GM21825 (cell line): Measurements from ENCODE around the gene ING5.
"Not testable (repeated sequence)": the region's sequence is repeated elsewhere in the genome, so short reads cannot be mapped to it uniquely, and the experiment has no call there.

ENCODE experiments used
- ATAC-seq: cut with Tn5 transposase; IDR thresholded peaks from one replicate; pipeline ENCODE4 v1.9.1; 2021; ENCODE audit warnings: mild to moderate bottlenecking, moderate library complexity; ENCODE audit not compliant: unreplicated experiment

Gene ING5

GRCh38 chr2:241703032-241703604 lies 1.3 kb downstream of the ING5 start:
- ATAC-seq, result no peak

- ATAC-seq, result no peak
These were observed 4.7 kb downstream of the ING5 start for GRCh38 chr2:241706537-241706936.

GRCh38 chr2:241708879-241709278 lies 7.0 kb downstream of the ING5 start:
- no peak for ATAC-seq

- ATAC-seq, result no peak
These were observed 17.3 kb downstream of the ING5 start for GRCh38 chr2:241719093-241719492.

DNA sequence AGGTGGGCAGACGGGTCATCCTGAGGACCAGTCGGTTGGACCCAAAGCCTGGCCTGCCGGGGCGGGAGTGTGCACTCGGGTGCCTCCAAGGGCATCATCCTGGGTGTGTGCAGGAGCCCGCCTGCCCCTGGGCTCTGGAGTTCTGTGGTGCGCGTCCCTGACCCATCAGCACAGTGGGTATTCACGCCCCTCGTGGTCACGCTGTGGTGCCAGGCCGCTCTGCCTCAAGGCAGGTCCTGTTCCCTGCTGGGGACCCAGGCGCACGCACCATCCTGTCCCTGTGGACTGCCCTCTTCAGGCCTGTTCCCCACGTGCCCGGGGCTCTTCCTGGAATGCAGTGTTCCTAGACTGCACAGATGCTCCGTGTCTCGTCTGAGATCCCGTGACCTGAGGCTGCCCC lies 18.3 kb downstream of the ING5 start:
- ATAC-seq, result no peak

- no peak for ATAC-seq
These were observed 18.7 kb downstream of the ING5 start for GRCh38 chr2:241720560-241720959.

DNA sequence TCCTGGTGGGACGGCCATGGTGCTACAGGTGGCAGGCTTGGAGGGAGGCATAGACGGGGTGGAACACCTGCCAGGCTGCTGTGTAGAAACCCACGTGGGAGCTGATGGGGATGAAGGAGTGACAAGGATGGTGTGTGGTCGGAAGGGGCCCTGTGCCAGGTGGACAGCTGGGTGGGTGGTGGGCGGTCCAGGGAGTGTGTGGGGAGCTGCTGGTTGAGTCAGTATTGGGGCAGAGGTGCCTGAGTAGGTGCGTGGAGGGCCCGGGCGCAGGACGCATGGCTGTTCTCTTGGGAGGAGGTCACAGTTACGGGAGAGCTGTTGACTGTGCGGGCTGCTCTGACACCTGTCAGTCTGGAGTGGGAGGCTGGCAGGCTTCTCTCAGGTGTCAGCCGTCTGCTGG lies 20.0 kb downstream of the ING5 start:
- no peak for ATAC-seq

- no peak for ATAC-seq
These were observed 21.1 kb downstream of the ING5 start for GRCh38 chr2:241722896-241723454.

DNA sequence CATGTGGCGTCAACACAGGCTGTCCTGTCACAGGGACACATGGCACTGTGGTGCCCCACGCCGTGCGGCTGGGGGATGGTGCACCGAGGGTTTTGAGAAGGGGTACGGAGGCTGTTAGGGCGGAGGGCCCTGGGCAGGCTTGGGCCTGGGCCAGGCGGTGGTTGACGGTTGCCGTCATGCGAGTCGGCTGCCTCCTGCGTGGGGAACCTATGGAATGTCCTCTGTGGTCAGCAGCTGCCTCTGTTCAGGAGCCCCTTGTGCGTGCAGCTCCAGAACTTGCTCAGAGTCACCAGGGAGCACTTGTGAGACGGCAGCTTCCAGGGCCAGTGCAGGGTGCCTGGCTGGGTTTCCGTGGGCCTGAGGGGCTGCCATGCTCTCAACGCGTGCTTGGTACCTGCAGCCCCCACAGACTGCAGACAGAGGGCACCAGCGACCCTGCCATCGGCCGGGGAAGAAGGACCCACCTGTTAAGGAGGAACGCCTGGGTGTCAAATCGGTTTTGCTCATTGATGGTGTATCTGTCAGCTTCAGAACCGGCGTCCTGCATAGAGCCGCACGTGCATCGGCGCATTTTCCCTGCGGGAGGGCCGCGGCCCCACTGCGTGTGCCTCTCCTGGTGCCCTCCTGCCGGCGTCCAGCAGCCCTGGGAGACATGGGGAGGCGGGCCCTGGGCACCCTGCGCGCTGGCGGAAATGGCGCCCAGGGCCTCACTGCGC lies 22.6 kb downstream of the ING5 start:
- no peak for ATAC-seq

DNA sequence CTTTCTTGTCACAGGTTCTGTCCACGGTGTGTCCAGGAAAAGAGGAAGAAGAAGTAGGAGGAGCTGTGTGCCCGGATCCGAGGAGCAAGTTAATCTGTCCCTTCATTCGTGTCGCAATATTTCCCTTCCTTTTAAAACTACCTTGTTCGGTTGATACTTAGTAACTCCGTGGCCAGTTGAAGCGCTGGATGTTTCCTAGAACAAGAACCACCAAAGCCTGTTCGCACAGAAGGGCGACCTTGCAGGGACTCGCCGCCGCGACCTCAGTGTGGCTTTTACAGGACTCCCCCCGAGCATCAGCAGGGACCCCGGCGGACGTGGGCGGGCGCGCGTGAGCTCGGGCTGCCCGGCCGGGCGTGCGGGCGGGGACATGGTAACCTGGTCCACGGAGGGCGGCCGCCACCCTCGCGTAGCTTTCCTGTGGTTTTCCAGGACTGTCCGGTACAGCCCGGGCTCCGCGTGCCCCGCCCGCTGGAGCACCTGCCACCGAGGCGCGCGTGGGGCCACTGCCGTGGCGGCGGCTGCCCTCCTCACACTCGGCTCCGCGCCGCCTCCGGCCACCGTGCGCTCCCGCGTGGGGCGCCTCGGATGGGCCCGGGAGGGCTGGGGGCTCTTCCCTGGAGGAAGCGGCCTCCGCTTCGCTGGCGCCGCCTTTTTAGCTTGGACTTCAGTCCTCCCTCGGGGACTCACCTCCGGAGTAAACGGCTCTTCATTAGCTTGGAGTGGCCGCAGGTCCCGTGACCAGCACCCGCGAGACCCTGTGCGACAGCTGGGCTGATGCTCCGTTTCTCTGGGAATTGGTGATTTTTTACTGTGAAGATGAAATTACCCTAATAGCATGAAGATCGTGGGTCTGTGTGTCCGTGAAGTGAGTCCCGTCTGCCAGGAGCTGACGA lies 23.4 kb downstream of the ING5 start:
- no peak for ATAC-seq

DNA sequence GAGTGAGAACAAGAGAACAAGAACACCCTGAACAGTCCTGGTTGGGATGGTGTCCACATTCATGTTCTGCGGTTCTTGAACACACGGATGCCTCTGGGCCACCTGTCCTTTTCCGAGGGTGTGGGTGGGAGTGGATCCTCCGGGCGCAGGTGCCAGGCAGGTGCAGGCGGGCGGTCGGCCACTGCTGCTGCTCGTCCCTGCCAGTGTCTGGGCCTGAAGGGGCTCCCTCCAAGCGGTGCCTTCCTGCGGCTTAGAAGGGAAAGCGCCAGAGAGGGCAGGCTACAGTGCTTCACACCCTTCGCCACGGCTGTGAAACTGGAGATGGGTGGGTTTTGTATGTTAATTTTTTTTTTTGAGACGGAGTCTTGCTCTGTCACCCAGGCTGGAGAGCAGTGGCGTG lies 24.6 kb downstream of the ING5 start:
- ATAC-seq, result no peak

DNA sequence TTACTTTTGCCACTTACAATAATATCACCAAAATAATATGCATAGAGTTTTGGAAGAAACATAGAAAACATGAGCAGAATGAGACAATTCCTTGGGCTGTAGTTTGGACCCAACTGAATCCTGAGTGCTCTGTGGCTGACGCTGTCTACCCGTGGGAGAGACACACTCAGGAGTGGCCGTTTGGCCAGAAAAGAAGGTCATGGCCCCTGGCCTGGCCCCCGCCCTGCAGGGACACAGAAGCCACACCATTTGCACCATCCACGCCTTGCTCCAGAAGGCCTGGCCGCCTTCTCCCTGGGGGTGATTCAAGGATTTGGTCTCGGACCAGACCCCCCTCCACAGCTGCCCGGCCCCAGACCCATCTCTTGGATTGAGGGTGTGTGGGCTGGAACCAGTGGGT lies 26.2 kb downstream of the ING5 start:
- ATAC-seq, result no peak

DNA sequence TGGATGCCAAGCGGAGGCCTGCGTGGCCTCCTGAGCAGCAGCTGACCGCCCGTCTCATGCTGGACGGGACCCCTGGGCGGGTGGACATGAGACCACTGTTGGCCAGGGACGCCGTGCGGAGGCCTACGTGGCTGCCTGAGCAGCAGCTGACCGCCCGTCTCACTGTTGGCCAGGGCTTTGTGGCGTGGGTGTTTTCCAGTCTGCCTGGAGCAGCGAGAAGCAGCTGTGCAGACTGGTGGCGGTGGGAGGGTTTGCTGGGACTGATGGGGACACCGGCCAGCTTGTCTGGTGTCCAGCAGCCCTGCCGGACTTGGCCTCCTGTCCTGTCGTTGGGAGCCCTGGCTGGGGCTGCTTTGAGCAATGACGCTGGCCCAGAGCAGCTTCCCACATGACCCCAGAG lies 26.8 kb downstream of the ING5 start:
- ATAC-seq, result no peak

GRCh38 chr2:241729868-241730267 lies 28.0 kb downstream of the ING5 start:
- ATAC-seq, result no peak

- ATAC-seq, result no peak
These were observed 28.9 kb downstream of the ING5 start for GRCh38 chr2:241730671-241731293.

GRCh38 chr2:241732513-241733186 lies 30.8 kb downstream of the ING5 start:
- ATAC-seq, result not testable (repeated sequence)

GRCh38 chr2:241733391-241734207 lies 31.8 kb downstream of the ING5 start:
- no peak for ATAC-seq

DNA sequence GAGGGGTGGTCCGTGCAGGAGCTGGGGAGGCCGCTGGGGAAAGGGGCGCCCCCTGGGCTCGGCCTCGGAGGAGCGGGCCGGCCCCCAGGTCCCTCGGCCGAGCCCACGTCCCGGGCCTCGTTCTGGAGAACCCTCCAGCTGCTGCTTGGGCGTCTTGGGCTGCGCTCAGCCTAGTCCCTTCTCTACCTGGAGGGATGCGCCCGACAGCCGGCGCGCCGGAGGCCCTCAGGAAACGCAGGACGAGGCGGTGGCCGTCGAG lies 32.3 kb downstream of the ING5 start:
- ATAC-seq, result no peak

- ATAC-seq, result peak; percentile 84
These were observed 32.8 kb downstream of the ING5 start, which contains the start of gene D2HGDH for GRCh38 chr2:241734467-241735208. TSS of gene D2HGDH (plus strand) at chr2:241734630. CDS start at chr2:241735225, 595 bp downstream.
